Stimulated activated CD4-positive, alpha-beta T cell treated with anti-CD3 and anti-CD28 coated beads, Interleukin-4, amount 100 ng/mL, for 24 hours (primary cell): ENCODE data around the gene SPATA13.
"Not testable (repeated sequence)": the region's sequence is repeated elsewhere in the genome, so short reads cannot be mapped to it uniquely, and the experiment has no call there.

Source experiments
- DNase-seq: peaks from one replicate; pipeline ENCODE4 v3.0.0-alpha.2; 2020

The SPATA13 gene

GRCh38 chr13:24203273-24203672 lies 42.8 kb downstream of the SPATA13 start:
- DNase-seq: no peak

GRCh38 chr13:24203811-24204210 lies 43.3 kb downstream of the SPATA13 start:
- DNase-seq: no peak

GRCh38 chr13:24205076-24205475 lies 44.6 kb downstream of the SPATA13 start:
- DNase-seq: not testable (repeated sequence)

- DNase-seq: no peak
These were observed 47.5 kb downstream of the SPATA13 start for GRCh38 chr13:24207841-24208667.

- DNase-seq: no peak
These were observed 48.6 kb downstream of the SPATA13 start for GRCh38 chr13:24209138-24209537.

- DNase-seq: no peak
These were observed 51.7 kb downstream of the SPATA13 start for GRCh38 chr13:24212254-24212653.

GRCh38 chr13:24212674-24213073 lies 52.2 kb downstream of the SPATA13 start:
- DNase-seq: no peak

- DNase-seq: no peak
These were observed 53.4 kb downstream of the SPATA13 start for GRCh38 chr13:24213932-24214331.

- DNase-seq: no peak
These were observed 54.0 kb downstream of the SPATA13 start for GRCh38 chr13:24214528-24214927.

GRCh38 chr13:24215126-24215525 lies 54.6 kb downstream of the SPATA13 start:
- DNase-seq: no peak

- no peak for DNase-seq
These were observed 55.2 kb downstream of the SPATA13 start for GRCh38 chr13:24215732-24216131.

- no peak for DNase-seq
These were observed 55.7 kb downstream of the SPATA13 start for GRCh38 chr13:24216176-24216575.

- DNase-seq: not testable (repeated sequence)
These were observed 56.3 kb downstream of the SPATA13 start for GRCh38 chr13:24216779-24217178.

GRCh38 chr13:24217601-24218281 lies 57.2 kb downstream of the SPATA13 start:
- DNase-seq: no peak

- no peak for DNase-seq
These were observed 57.8 kb downstream of the SPATA13 start for GRCh38 chr13:24218338-24218737.

- DNase-seq: no peak
These were observed 58.5 kb downstream of the SPATA13 start for GRCh38 chr13:24218977-24219376.

- peak; percentile 71 for DNase-seq
These were observed 59.7 kb downstream of the SPATA13 start for GRCh38 chr13:24220086-24220703.

- no peak for DNase-seq
These were observed 60.5 kb downstream of the SPATA13 start for GRCh38 chr13:24221007-24221406.

- DNase-seq: no peak
These were observed 62.2 kb downstream of the SPATA13 start for GRCh38 chr13:24222756-24223155.

GRCh38 chr13:24223341-24224231 lies 63.1 kb downstream of the SPATA13 start:
- no peak for DNase-seq

GRCh38 chr13:24224232-24224680 lies 63.7 kb downstream of the SPATA13 start:
- no peak for DNase-seq

GRCh38 chr13:24225062-24225461 lies 64.5 kb downstream of the SPATA13 start:
- DNase-seq: no peak

- DNase-seq: no peak
These were observed 65.4 kb downstream of the SPATA13 start for GRCh38 chr13:24225930-24226329.
